Left cardiac atrium (tissue), 4 donors: ENCODE results near the gene TMEM163. TPM values are rescaled to one million over a fixed set of nuclear protein-coding genes. Genes with fewer than 3 reads are reported as not detected.

Source experiments
- ATAC-seq, 2 donors: fragments of 200-7000 bp; cut with Tn5 transposase; one replicate each; pipeline ENCODE4 v1.9.1; 2020; ENCODE audit warnings: mild to moderate bottlenecking in 2 of 2, moderate library complexity in 2 of 2
- DNase-seq: peaks from one replicate; pipeline ENCODE4 v3.0.0-alpha.2; 2020
- intact Hi-C, 2 donors: fragments of 100-400 bp; cut with DNase I; formaldehyde crosslinking; loops; one replicate each; pipeline versions ENCODE4 v1.14.1 to v1.15.1; 2022 to 2023
- total RNA-seq, 2 donors: library from RNA; stranded (reverse); fragmentation: NEBNext Ultra II Directional; extraction: Animal tissue kit (Norgen Biotek cat#: 25700); gene quantifications; one replicate each; pipeline ENCODE4 v1.2.1, GENCODE V29; 2021
- donor health status: DM: no; HTN: yes; CAD: no.
- donor health status: DM: no; HTN: yes; CAD: no; lungs with severe emphysema.
- donor health status: DM: yes; HTN: yes; CAD: no.
- donor health status: Dilated cardiomyopathy.

TMEM163 gene
- total RNA-seq, 2 donors from 2014 or later = 3.5 to 11.6 TPM

- DNase-seq (peak; percentile 73), ATAC-seq (peak; percentile 76 to 84)
Observed at GRCh38 chr2:134441153-134441863, 277.5 kb downstream of the TMEM163 start.

GRCh38 chr2:134440336-134440909 lies 278.4 kb downstream of the TMEM163 start:
- intact Hi-C loops = no loop called here
- ATAC-seq (no peak), DNase-seq (no peak)

More at GRCh38 chr2:134441153-134441863, 277.5 kb downstream of the TMEM163 start:
- intact Hi-C loops = no loop called here

- DNase-seq = no peak
Observed at GRCh38 chr2:134438371-134438770, 280.4 kb downstream of the TMEM163 start.

GRCh38 chr2:134436706-134437105 lies 282.1 kb downstream of the TMEM163 start:
- ATAC-seq (no peak), DNase-seq (no peak)
- intact Hi-C loops = no loop called here

More at GRCh38 chr2:134438371-134438770, 280.4 kb downstream of the TMEM163 start:
- intact Hi-C loops = no loop called here
- no peak for ATAC-seq

- DNase-seq = no peak
- ATAC-seq = no peak
- intact Hi-C loops = no loop called here
Observed at GRCh38 chr2:134435936-134436335, 282.9 kb downstream of the TMEM163 start.

GRCh38 chr2:134435505-134435904 lies 283.3 kb downstream of the TMEM163 start:
- no peak for DNase-seq
- intact Hi-C loops = no loop called here

GRCh38 chr2:134433979-134434378 lies 284.8 kb downstream of the TMEM163 start:
- no peak for ATAC-seq
- intact Hi-C loops = no loop called here

More at GRCh38 chr2:134435505-134435904, 283.3 kb downstream of the TMEM163 start:
- ATAC-seq = no peak

GRCh38 chr2:134433469-134433868 lies 285.3 kb downstream of the TMEM163 start:
- intact Hi-C loops = no loop called here
- DNase-seq (no peak), ATAC-seq (peak in 1 of 2 donors; percentile 68)

More at GRCh38 chr2:134433979-134434378, 284.8 kb downstream of the TMEM163 start:
- no peak for DNase-seq

GRCh38 chr2:134432435-134432883 lies 286.3 kb downstream of the TMEM163 start:
- ATAC-seq (no peak), DNase-seq (no peak)
- intact Hi-C loops = no loop called here

- no peak for ATAC-seq
- DNase-seq = no peak
- intact Hi-C loops = no loop called here
Observed at GRCh38 chr2:134431838-134432434, 286.9 kb downstream of the TMEM163 start.

GRCh38 chr2:134429886-134430285 lies 288.9 kb downstream of the TMEM163 start:
- no peak for ATAC-seq
- no peak for DNase-seq
- intact Hi-C loops = no loop called here

GRCh38 chr2:134426721-134427120 lies 292.1 kb downstream of the TMEM163 start:
- ATAC-seq (no peak), DNase-seq (no peak)
- intact Hi-C loops = no loop called here

- ATAC-seq (no peak), DNase-seq (no peak)
- intact Hi-C loops = no loop called here
Observed at GRCh38 chr2:134425724-134426496, 292.9 kb downstream of the TMEM163 start.

- peak; percentile 54 to 74 for ATAC-seq
- intact Hi-C loops = no loop called here
Observed at GRCh38 chr2:134421556-134422328, 297.1 kb downstream of the TMEM163 start.

GRCh38 chr2:134420920-134421319 lies 297.9 kb downstream of the TMEM163 start:
- DNase-seq = no peak
- ATAC-seq = peak; percentile 14 to 35
- intact Hi-C loops = no loop called here

More at GRCh38 chr2:134421556-134422328, 297.1 kb downstream of the TMEM163 start:
- no peak for DNase-seq

- no peak for DNase-seq
- peak; percentile 50 to 81 for ATAC-seq
- intact Hi-C loops = no loop called here
Observed at GRCh38 chr2:134420259-134420658, 298.5 kb downstream of the TMEM163 start.

GRCh38 chr2:134417968-134418582 lies 300.7 kb downstream of the TMEM163 start:
- DNase-seq = no peak
- intact Hi-C loops = loop anchor here in 1 of 2 donors (10.0 kb wide), 1 partner anchor 293 kb away; no protein-coding TSS in a partner anchor
- ATAC-seq = no peak

- ATAC-seq = no peak
- no peak for DNase-seq
- intact Hi-C loops = loop anchor here in 1 of 2 donors (10.0 kb wide), 1 partner anchor 292 kb away; no protein-coding TSS in a partner anchor
Observed at GRCh38 chr2:134416637-134417036, 302.2 kb downstream of the TMEM163 start.
